GM23248 (cell line): Measurements from ENCODE around the gene RAB18. TPM values are rescaled to one million over a fixed set of nuclear protein-coding genes. Genes with fewer than 3 reads are reported as not detected.

Source experiments
- DNase-seq: peaks from one replicate; pipeline ENCODE4 v3.0.0-alpha.2; 2015
- H2AFZ ChIP-seq: fragments of 200-600 bp; sonication (generic); 2 replicates; pipeline ENCODE4 v1.6.1; 2016; ENCODE audit warnings: antibody characterized with exemption
- H3F3A ChIP-seq: fragments of 200-600 bp; sonication (generic); 2 replicates; pipeline ENCODE4 v1.6.1; 2016; ENCODE audit warnings: mild to moderate bottlenecking, antibody characterized with exemption, mixed run types; ENCODE audit not compliant: insufficient read depth
- H3K27ac ChIP-seq: fragments of 200-600 bp; sonication (generic); 2 replicates; pipeline ENCODE4 v1.5.1; 2016; ENCODE audit warnings: mild to moderate bottlenecking
- H3K27me3 ChIP-seq: fragments of 200-600 bp; sonication (generic); replicated peaks from 2 replicates; pipeline ENCODE4 v1.6.1; 2016; ENCODE audit warnings: mild to moderate bottlenecking; ENCODE audit not compliant: insufficient read depth
- H3K36me3 ChIP-seq: fragments of 200-600 bp; sonication (generic); 2 replicates; pipeline ENCODE4 v1.6.1; 2016; ENCODE audit warnings: low read depth, mild to moderate bottlenecking
- H3K4me1 ChIP-seq: fragments of 200-600 bp; sonication (generic); 2 replicates; pipeline ENCODE4 v1.6.1; 2016; ENCODE audit warnings: mild to moderate bottlenecking; ENCODE audit not compliant: insufficient read depth
- H3K4me2 ChIP-seq: fragments of 200-600 bp; sonication (generic); one replicate; pipeline ENCODE4 v1.6.1; 2016; ENCODE audit warnings: mild to moderate bottlenecking; ENCODE audit not compliant: unreplicated experiment
- H3K4me3 ChIP-seq: fragments of 200-600 bp; sonication (generic); 2 replicates; pipeline ENCODE4 v1.5.1; 2016; ENCODE audit warnings: mild to moderate bottlenecking
- H3K79me2 ChIP-seq: fragments of 200-600 bp; sonication (generic); 2 replicates; pipeline ENCODE4 v1.6.1; 2016; ENCODE audit warnings: mild to moderate bottlenecking; ENCODE audit not compliant: insufficient read depth
- H3K9ac ChIP-seq: fragments of 200-600 bp; sonication (generic); 2 replicates; pipeline ENCODE4 v1.6.1; 2016; ENCODE audit warnings: mild to moderate bottlenecking
- H3K9me2 ChIP-seq: fragments of 200-600 bp; sonication (generic); 2 replicates; pipeline ENCODE4 v1.6.1; 2016; ENCODE audit warnings: mixed run types, mild to moderate bottlenecking, moderate library complexity; ENCODE audit not compliant: insufficient read depth
- H3K9me3 ChIP-seq: fragments of 200-600 bp; sonication (generic); one replicate; pipeline ENCODE4 v1.6.1; 2017; ENCODE audit warnings: low read depth
- H4K20me1 ChIP-seq: fragments of 200-600 bp; sonication (generic); 2 replicates; pipeline ENCODE4 v1.6.0; 2016; ENCODE audit not compliant: insufficient read depth
- EZH2 ChIP-seq: fragments of 200-600 bp; sonication (generic); IDR thresholded peaks from 2 replicates; pipeline ENCODE4 v1.6.1; 2018; ENCODE audit warnings: antibody characterized with exemption, mild to moderate bottlenecking; ENCODE audit not compliant: insufficient read depth, poor library complexity, severe bottlenecking
- EZH2phosphoT487 ChIP-seq: fragments of 200-600 bp; sonication (generic); IDR thresholded peaks from 2 replicates; pipeline ENCODE4 v1.6.1; 2018; ENCODE audit warnings: antibody characterized with exemption, moderate library complexity, mild to moderate bottlenecking, low read depth; ENCODE audit not compliant: insufficient read depth
- WGBS, 2 experiments: methylation state at CpG; one replicate each; pipeline ENCODE4 v1.1.6; 2015 to 2017; ENCODE audit warnings: low lambda C conversion rate in 2 of 2, low coverage in 1 of 2; ENCODE audit errors: missing lambda C conversion rate in 2 of 2; 5-methylcytosine and 5-hydroxymethylcytosine counted together
- in situ Hi-C: fragments of 300-500 bp; cut with MboI; formaldehyde crosslinking; loops from 2 replicates; pipeline ENCODE4 v1.15.0; 2020
- polyA plus RNA-seq: library from polyadenylated mRNA; unstranded; fragments of >200 nt; fragmentation: Nextera tagmentation; extraction: Ambion mirVana; gene quantifications from 2 replicates; pipeline ENCODE4 v1.2.1, GENCODE V29; 2016
- total RNA-seq: library from RNA; depleted of rRNA; stranded (reverse); fragments of >200 nt; shearing (Covaris generic); gene quantifications from 2 replicates; pipeline ENCODE4 v1.2.3, GENCODE V29; 2014; rRNA removed

The RAB18 gene
- total RNA-seq = 55.3 and 57.7 TPM in 2 replicates
- 221 and 226 TPM in 2 replicates for polyA plus RNA-seq

- Histone ChIP-seq H3K4me3 (peak within 1 kb of the TSS; percentile 90), H3K27me3 (no peaks in the 10 kb centered on the region), H3K4me1 (peaks cover 20% of the 10 kb centered on the region), H3K79me2 (peaks cover 50% of the 10 kb centered on the region), H4K20me1 (peaks cover 19% of the 10 kb centered on the region), H2AFZ (peak within 1 kb of the TSS; percentile 94), H3K9me3 (no peaks in the 10 kb centered on the region), H3K4me2 (peak within 1 kb of the TSS; percentile 91), H3K27ac (peak within 1 kb of the TSS; percentile 88), H3K9ac (peak within 1 kb of the TSS; percentile 96), H3K36me3 (0 out of 2 replicates have a peak, but pooled peaks cover 3% of the 10 kb centered on the region), H3F3A (peaks cover 1% of the 10 kb centered on the region), H3K9me2 (no peaks in the 10 kb centered on the region)
- DNase-seq = peak; percentile 99
- in situ Hi-C loops = no loop called here
- 0 to 1% methylated on average over 66 to 68 of the region's 71 CpGs for WGBS, 2 experiments
- TF ChIP-seq EZH2phosphoT487 (no peak), EZH2 (no peak)
Observed at GRCh38 chr10:27504007-27504807, at the start of gene RAB18. RAB18 (plus strand) TSS chr10:27504304; CDS start chr10:27504370, 66 bp downstream.

- H4K20me1 ChIP-seq = no peaks in the 10 kb centered on the region
- H3K9me2 ChIP-seq = no peaks in the 10 kb centered on the region
- H3K27me3 ChIP-seq = no peaks in the 10 kb centered on the region
- no peaks in the 10 kb centered on the region for H3K79me2 ChIP-seq
- no peak overlapping the region for H3K27ac ChIP-seq
- in situ Hi-C loops = no loop called here
- no peak overlapping the region for H3K4me2 ChIP-seq
- no peak overlapping the region for H2AFZ ChIP-seq
- DNase-seq = no peak
- no peaks in the 10 kb centered on the region for H3F3A ChIP-seq
- H3K4me1 ChIP-seq = no peaks in the 10 kb centered on the region
- WGBS, 2 experiments = 43 to 53% methylated on average over 3 of the region's 3 CpGs
- H3K9me3 ChIP-seq = no peaks in the 10 kb centered on the region
- TF ChIP-seq EZH2phosphoT487 (no peak), EZH2 (no peak)
- H3K4me3 ChIP-seq = no peak overlapping the region
- H3K36me3 ChIP-seq = no peaks in the 10 kb centered on the region
- H3K9ac ChIP-seq = no peak overlapping the region
Observed at GRCh38 chr10:27454837-27455236, 49.3 kb upstream of the RAB18 start.

- no peaks in the 10 kb centered on the region for H3K27me3 ChIP-seq
- H3K36me3 ChIP-seq = no peaks in the 10 kb centered on the region
- H3K27ac ChIP-seq = no peak overlapping the region
- H3K4me1 ChIP-seq = no peaks in the 10 kb centered on the region
- no peak overlapping the region for H3K4me3 ChIP-seq
- no peaks in the 10 kb centered on the region for H3K9me3 ChIP-seq
- H3K79me2 ChIP-seq = no peaks in the 10 kb centered on the region
- no peak for DNase-seq
- TF ChIP-seq EZH2 (no peak), EZH2phosphoT487 (no peak)
- H2AFZ ChIP-seq = no peak overlapping the region
- no peaks in the 10 kb centered on the region for H3F3A ChIP-seq
- in situ Hi-C loops = no loop called here
- H4K20me1 ChIP-seq = no peaks in the 10 kb centered on the region
- H3K9ac ChIP-seq = no peak overlapping the region
- H3K4me2 ChIP-seq = no peak overlapping the region
- 81 to 94% methylated on average over 3 of the region's 3 CpGs for WGBS, 2 experiments
- no peaks in the 10 kb centered on the region for H3K9me2 ChIP-seq
Observed at GRCh38 chr10:27457261-27457945, 46.7 kb upstream of the RAB18 start.

GRCh38 chr10:27457966-27458365 is 46.1 kb upstream of the RAB18 start:
- 40 to 43% methylated on average over 2 of the region's 2 CpGs for WGBS, 2 experiments
- Histone ChIP-seq H3K27ac (no peak overlapping the region), H3K4me1 (no peaks in the 10 kb centered on the region), H3K9ac (no peak overlapping the region), H3K36me3 (no peaks in the 10 kb centered on the region), H3K27me3 (no peaks in the 10 kb centered on the region), H3K4me3 (no peak overlapping the region), H3K4me2 (no peak overlapping the region), H3K9me3 (no peaks in the 10 kb centered on the region), H3K9me2 (no peaks in the 10 kb centered on the region), H2AFZ (no peak overlapping the region), H3F3A (no peaks in the 10 kb centered on the region), H4K20me1 (no peaks in the 10 kb centered on the region), H3K79me2 (no peaks in the 10 kb centered on the region)
- TF ChIP-seq EZH2 = no peak
- no peak for TF ChIP-seq EZH2phosphoT487
- DNase-seq = no peak
- in situ Hi-C loops = no loop called here
